OCI-LY1 (cell line): ENCODE measurements around the gene PDGFRB.

Source experiments
- H2AFZ ChIP-seq: fragments of 200-600 bp; sonication (generic), shearing (Covaris generic); 2 replicates; pipeline ENCODE4 v1.6.0; 2014; ENCODE audit warnings: antibody characterized with exemption, mild to moderate bottlenecking, low read length
- H3F3A ChIP-seq: fragments of 200-600 bp; sonication (generic), shearing (Covaris generic); 2 replicates; pipeline ENCODE4 v1.6.0; 2014; ENCODE audit warnings: mild to moderate bottlenecking, antibody characterized with exemption, low read length, moderate library complexity; ENCODE audit not compliant: insufficient read depth
- H3K27ac ChIP-seq: fragments of 200-600 bp; sonication (generic); 2 replicates; pipeline ENCODE4 v1.5.1; 2014; ENCODE audit warnings: low read length, mixed run types, mild to moderate bottlenecking, low read depth; ENCODE audit not compliant: poor library complexity, severe bottlenecking
- H3K27me3 ChIP-seq: fragments of 200-600 bp; sonication (generic); 2 replicates; pipeline ENCODE4 v1.6.0; 2014; ENCODE audit warnings: antibody characterized with exemption, mild to moderate bottlenecking, low read length, moderate library complexity; ENCODE audit not compliant: insufficient read depth
- H3K36me3 ChIP-seq: fragments of 200-600 bp; sonication (generic); 2 replicates; pipeline ENCODE4 v1.6.1; 2014; ENCODE audit warnings: mild to moderate bottlenecking, antibody characterized with exemption, low read length, moderate library complexity, mixed read lengths; ENCODE audit not compliant: insufficient read depth
- H3K4me1 ChIP-seq: fragments of 200-600 bp; sonication (generic); 2 replicates; pipeline ENCODE4 v1.5.1; 2014; ENCODE audit warnings: mild to moderate bottlenecking, low read length, moderate library complexity; ENCODE audit not compliant: insufficient read depth, severe bottlenecking
- H3K4me2 ChIP-seq: fragments of 200-600 bp; sonication (generic), shearing (Covaris generic); 2 replicates; pipeline ENCODE4 v1.6.1; 2014; ENCODE audit warnings: low read length
- H3K4me3 ChIP-seq: fragments of 200-600 bp; sonication (generic); 2 replicates; pipeline ENCODE4 v1.5.1; 2014; ENCODE audit warnings: low read length, low read depth, mild to moderate bottlenecking, mixed read lengths; ENCODE audit not compliant: poor library complexity, severe bottlenecking
- H3K79me2 ChIP-seq: fragments of 200-600 bp; shearing (Covaris generic); 2 replicates; pipeline ENCODE4 v1.6.1; 2016; ENCODE audit warnings: mixed run types, low read length, mixed read lengths; ENCODE audit not compliant: insufficient read depth
- H3K9ac ChIP-seq: fragments of 200-600 bp; sonication (generic), shearing (Covaris generic); 2 replicates; pipeline ENCODE4 v1.6.1; 2014; ENCODE audit warnings: mild to moderate bottlenecking, low read length, mixed read lengths
- H3K9me2 ChIP-seq: fragments of 200-600 bp; sonication (generic), shearing (Covaris generic); 2 replicates; pipeline ENCODE4 v1.6.1; 2014; ENCODE audit warnings: low read depth, mild to moderate bottlenecking, low read length, mixed read lengths
- H3K9me3 ChIP-seq: fragments of 200-600 bp; shearing (Covaris generic); 2 replicates; pipeline ENCODE4 v1.6.1; 2014; ENCODE audit warnings: low read length, mixed read lengths
- H4K20me1 ChIP-seq: fragments of 200-600 bp; sonication (generic), shearing (Covaris generic); 2 replicates; pipeline ENCODE4 v1.6.0; 2016; ENCODE audit warnings: mild to moderate bottlenecking, low read length; ENCODE audit not compliant: insufficient read depth
- CTCF ChIP-seq: fragments of 200-600 bp; sonication (generic), shearing (Covaris generic); IDR thresholded peaks from 2 replicates; pipeline ENCODE4 v1.5.1; 2017; ENCODE audit warnings: mild to moderate bottlenecking, antibody characterized with exemption, low read length, moderate library complexity, mixed read lengths
- EZH2 ChIP-seq: fragments of 200-600 bp; sonication (generic), shearing (Covaris generic); IDR thresholded peaks from 2 replicates; pipeline ENCODE4 v1.8.0; 2017; ENCODE audit warnings: borderline replicate concordance, mixed run types, mild to moderate bottlenecking, antibody characterized with exemption, low read length, moderate library complexity, mixed read lengths

PDGFRB gene

GRCh38 chr5:150141544-150142184 lies 14.0 kb downstream of the PDGFRB start:
- Histone ChIP-seq H3F3A (no peaks in the 10 kb centered on the region), H3K4me1 (no peaks in the 10 kb centered on the region), H3K9me2 (no peaks in the 10 kb centered on the region), H3K9ac (no peak overlapping the region), H3K27ac (no peak overlapping the region), H2AFZ (no peak overlapping the region), H3K27me3 (peaks cover 4% of the 10 kb centered on the region; the same call in 1 of the 2 replicates), H3K36me3 (no peaks in the 10 kb centered on the region), H3K4me2 (no peak overlapping the region), H3K9me3 (no peaks in the 10 kb centered on the region), H3K79me2 (no peaks in the 10 kb centered on the region), H4K20me1 (no peaks in the 10 kb centered on the region), H3K4me3 (no peak overlapping the region)
- TF ChIP-seq EZH2 (no peak), CTCF (no peak)

DNA sequence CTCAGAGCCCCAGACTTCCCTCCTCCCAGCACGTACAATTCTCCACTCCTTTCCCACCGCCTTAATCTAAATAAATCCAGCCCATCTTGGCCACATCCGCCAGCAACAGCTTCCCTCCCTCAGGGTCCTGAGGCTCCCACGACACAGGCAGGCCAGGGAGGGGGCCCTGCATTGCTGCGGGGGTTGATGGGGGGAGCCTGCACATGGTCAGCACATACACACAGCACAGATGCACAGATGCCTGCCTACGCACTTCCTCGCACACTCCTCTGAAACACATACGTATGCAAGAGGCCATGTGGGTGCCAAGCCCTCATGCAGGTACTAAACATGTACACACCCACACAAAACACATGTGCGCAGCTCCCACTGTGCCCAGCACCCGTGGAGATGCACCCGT lies 14.8 kb downstream of the PDGFRB start:
- Histone ChIP-seq H3K9me2 (no peaks in the 10 kb centered on the region), H2AFZ (no peak overlapping the region), H3K4me3 (no peak overlapping the region), H3K27me3 (peaks cover 4% of the 10 kb centered on the region; the same call in 1 of the 2 replicates), H3K36me3 (no peaks in the 10 kb centered on the region), H3K79me2 (no peaks in the 10 kb centered on the region), H3K9ac (no peak overlapping the region), H4K20me1 (no peaks in the 10 kb centered on the region), H3K9me3 (no peaks in the 10 kb centered on the region), H3K4me2 (no peak overlapping the region), H3F3A (no peaks in the 10 kb centered on the region), H3K27ac (no peak overlapping the region), H3K4me1 (no peaks in the 10 kb centered on the region)
- TF ChIP-seq CTCF, result no peak
- no peak for TF ChIP-seq EZH2

DNA sequence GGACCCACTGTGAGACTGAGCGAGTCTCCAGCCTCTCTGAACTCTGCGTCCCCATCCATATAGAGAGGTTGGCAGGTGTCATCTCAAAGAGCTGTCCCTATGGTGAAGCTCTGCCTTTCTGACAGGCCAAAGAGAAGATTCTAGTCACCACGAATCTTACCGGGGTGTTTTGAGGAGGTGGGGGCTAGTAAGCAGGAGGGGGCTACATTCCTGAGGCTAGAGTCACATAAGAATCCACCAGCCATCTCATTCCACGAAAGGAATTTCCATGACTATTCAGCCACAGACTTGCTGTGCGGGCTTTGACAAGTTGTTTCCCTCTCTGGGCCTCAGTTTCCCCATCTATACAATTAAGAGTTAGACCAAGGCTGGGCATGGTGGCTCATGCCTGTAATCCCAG lies 16.3 kb downstream of the PDGFRB start:
- no peak overlapping the region for H3K27ac ChIP-seq
- H3K4me2 ChIP-seq, result no peak overlapping the region
- H3K79me2 ChIP-seq, result no peaks in the 10 kb centered on the region
- no peaks in the 10 kb centered on the region for H3K9me3 ChIP-seq
- no peaks in the 10 kb centered on the region for H3F3A ChIP-seq
- no peaks in the 10 kb centered on the region for H3K27me3 ChIP-seq
- H3K36me3 ChIP-seq, result no peaks in the 10 kb centered on the region
- no peak overlapping the region for H3K4me3 ChIP-seq
- no peak for TF ChIP-seq CTCF
- TF ChIP-seq EZH2, result no peak
- no peaks in the 10 kb centered on the region for H4K20me1 ChIP-seq
- H3K9me2 ChIP-seq, result no peaks in the 10 kb centered on the region
- H2AFZ ChIP-seq, result no peak overlapping the region
- H3K4me1 ChIP-seq, result no peaks in the 10 kb centered on the region
- H3K9ac ChIP-seq, result no peak overlapping the region
